SK-N-SH (cell line): ENCODE measurements around the gene BAAT. TPM values are rescaled to one million over a fixed set of nuclear protein-coding genes. Genes with fewer than 3 reads are reported as not detected.

Experiments
- CTCF ChIA-PET: fragments of 300-600, 350-600 bp; formaldehyde crosslinking; extraction: SDS; loops from one replicate; lab custom pipeline; 2021; lab: Yijun Ruan, JAX
- POLR2A ChIA-PET: fragments of 350-600 bp; sonication (Branson Sonifier 250); formaldehyde crosslinking; extraction: SDS; loops from one replicate; lab custom pipeline; 2020; ENCODE audit warnings: antibody characterized with exemption, inconsistent platforms; lab: Yijun Ruan, JAX
- DNase-seq: peaks from one replicate; pipeline ENCODE4 v3.0.0; 2012
- H2AFZ ChIP-seq: fragments of 200-600 bp; sonication (generic); 2 replicates; pipeline ENCODE4 v1.8.1; 2016; ENCODE audit warnings: antibody characterized with exemption, mild to moderate bottlenecking, low read depth
- H3F3A ChIP-seq: fragments of 200-600 bp; sonication (generic); replicated peaks from 2 replicates; pipeline ENCODE3; 2016; ENCODE audit warnings: antibody characterized with exemption, mild to moderate bottlenecking; ENCODE audit not compliant: insufficient read depth
- H3K27ac ChIP-seq, 2 experiments: fragments of 200-500 bp in 1 of 2; fragments of 200-600 bp in 1 of 2; sonication (Bioruptor generic) in 1 of 2; sonication (generic), shearing (Covaris generic) in 1 of 2; 2 replicates each; pipeline versions ENCODE4 v1.5.1 to v1.6.1; 2014 to 2016; ENCODE audit warnings: low read depth in 2 of 2, inconsistent platforms in 1 of 2, low read length in 1 of 2, mild to moderate bottlenecking in 1 of 2, mixed read lengths in 1 of 2
- H3K27me3 ChIP-seq: fragments of 200-600 bp; sonication (generic), shearing (Covaris generic); 2 replicates; pipeline ENCODE4 v1.6.1; 2016; ENCODE audit warnings: mixed run types; ENCODE audit not compliant: insufficient read depth
- H3K36me3 ChIP-seq, 2 experiments: fragments of 200-500 bp in 1 of 2; fragments of 200-600 bp in 1 of 2; sonication (Bioruptor generic) in 1 of 2; sonication (generic) in 1 of 2; replicated peaks in 1 of 2; 2 replicates each; pipeline versions ENCODE3 to v1.5.1; 2014 to 2016; ENCODE audit warnings: low read length in 1 of 2, mild to moderate bottlenecking in 1 of 2; ENCODE audit not compliant: insufficient read depth in 2 of 2, control insufficient read depth in 1 of 2
- H3K4me1 ChIP-seq, 2 experiments: fragments of 200-500 bp in 1 of 2; fragments of 200-600 bp in 1 of 2; sonication (Bioruptor generic) in 1 of 2; sonication (generic), shearing (Covaris generic) in 1 of 2; 2 replicates each; pipeline versions ENCODE4 v1.5.1 to v1.6.1; 2014 to 2016; ENCODE audit warnings: low read depth in 1 of 2, low read length in 1 of 2, mixed run types in 1 of 2; ENCODE audit not compliant: insufficient read depth in 2 of 2, control insufficient read depth in 1 of 2
- H3K4me2 ChIP-seq: fragments of 200-600 bp; sonication (generic), shearing (Covaris generic); 2 replicates; pipeline ENCODE4 v1.6.1; 2017; ENCODE audit warnings: mixed run types
- H3K4me3 ChIP-seq, 2 experiments: fragments of 200-500 bp in 1 of 2; fragments of 200-600 bp in 1 of 2; sonication (Bioruptor generic) in 1 of 2; sonication (generic), shearing (Covaris generic) in 1 of 2; 2 replicates each; pipeline versions ENCODE4 v1.5.1 to v1.8.1; 2014 to 2016; ENCODE audit warnings: low read depth in 2 of 2, inconsistent platforms in 1 of 2, low read length in 1 of 2, mild to moderate bottlenecking in 1 of 2, mixed read lengths in 1 of 2, moderate library complexity in 1 of 2
- H3K79me2 ChIP-seq: fragments of 200-600 bp; sonication (generic); 2 replicates; pipeline ENCODE4 v1.8.1; 2017; ENCODE audit warnings: mild to moderate bottlenecking; ENCODE audit not compliant: insufficient read depth
- H3K9ac ChIP-seq: fragments of 200-600 bp; sonication (generic); 2 replicates; pipeline ENCODE4 v1.6.1; 2017; ENCODE audit warnings: mixed run types
- H3K9me2 ChIP-seq: fragments of 200-600 bp; sonication (generic); 2 replicates; pipeline ENCODE4 v1.6.1; 2017; ENCODE audit warnings: mixed run types
- H3K9me3 ChIP-seq: fragments of 200-600 bp; sonication (generic); 2 replicates; pipeline ENCODE4 v1.6.1; 2017; ENCODE audit warnings: mixed run types, mild to moderate bottlenecking, moderate library complexity
- H4K20me1 ChIP-seq: fragments of 200-600 bp; sonication (generic); 2 replicates; pipeline ENCODE4 v1.6.1; 2017; ENCODE audit warnings: mild to moderate bottlenecking, mixed run types; ENCODE audit not compliant: insufficient read depth
- EP300 ChIP-seq, 2 experiments: IDR thresholded peaks; 2 replicates each; pipeline versions ENCODE4 v1.4.0 to v1.6.1; 2012; ENCODE audit warnings: borderline replicate concordance in 1 of 2, low read depth in 1 of 2, low read length in 1 of 2
- FOSL2 ChIP-seq: IDR thresholded peaks from 2 replicates; pipeline ENCODE4 v1.4.0; 2012; ENCODE audit warnings: low read depth, mild to moderate bottlenecking, moderate library complexity, borderline replicate concordance
- FOXM1 ChIP-seq: IDR thresholded peaks from 2 replicates; pipeline ENCODE4 v1.4.0; 2012; ENCODE audit warnings: low read depth, mild to moderate bottlenecking
- IRF3 ChIP-seq: fragments of 150-350 bp; IDR thresholded peaks from 2 replicates; pipeline ENCODE4 v1.6.1; 2016; ENCODE audit warnings: mild to moderate bottlenecking, low read depth, low read length
- JUND ChIP-seq: IDR thresholded peaks from 2 replicates; pipeline ENCODE4 v1.4.0; 2012
- MAX ChIP-seq: IDR thresholded peaks from 2 replicates; pipeline ENCODE4 v1.4.0; 2012; ENCODE audit warnings: low read depth
- NRF1 ChIP-seq: IDR thresholded peaks from 2 replicates; pipeline ENCODE4 v1.6.1; 2012; ENCODE audit warnings: low read depth, mild to moderate bottlenecking, low read length
- RCOR1 ChIP-seq: fragments of 150-350 bp; IDR thresholded peaks from 2 replicates; pipeline ENCODE4 v1.6.1; 2017; ENCODE audit warnings: antibody characterized with exemption, low read length
- TCF12 ChIP-seq: IDR thresholded peaks from 2 replicates; pipeline ENCODE4 v1.4.0; 2012
- TEAD4 ChIP-seq: IDR thresholded peaks from 2 replicates; pipeline ENCODE4 v1.4.0; 2012; ENCODE audit warnings: mild to moderate bottlenecking, borderline replicate concordance; ENCODE audit not compliant: insufficient read depth
- USF2 ChIP-seq: fragments of 150-350 bp; IDR thresholded peaks from 2 replicates; pipeline ENCODE4 v1.6.1; 2017; ENCODE audit warnings: antibody characterized with exemption, low read length, low read depth, borderline replicate concordance
- YY1 ChIP-seq: IDR thresholded peaks from 2 replicates; pipeline ENCODE4 v1.4.0; 2012; ENCODE audit warnings: low read depth, mild to moderate bottlenecking
- ZBTB33 ChIP-seq: IDR thresholded peaks from 2 replicates; pipeline ENCODE4 v1.4.0; 2012; ENCODE audit warnings: low read depth, borderline replicate concordance
- WGBS: methylation state at CpG from one replicate; pipeline ENCODE4 v1.1.6; 2017; ENCODE audit warnings: low lambda C conversion rate; 5-methylcytosine and 5-hydroxymethylcytosine counted together
- polyA plus RNA-seq, 3 experiments: library from polyadenylated mRNA; depleted of rRNA; stranded (reverse); fragments of >200 nt; gene quantifications; 2 replicates each; pipeline ENCODE4 v1.2.3, GENCODE V29; 2012
- TF ChIP-seq, protein P1 (sequence below): IDR thresholded peaks from 2 replicates; pipeline ENCODE4; 2012

The BAAT gene
- polyA plus RNA-seq, 1 of the 3 experiments (the other 2 are of a cell fraction), result 0.02 TPM

- no peak overlapping the region for H3K4me2 ChIP-seq
- H4K20me1 ChIP-seq, result no peaks in the 10 kb centered on the region
- H3K36me3 ChIP-seq, result no peaks in the 10 kb centered on the region
- H2AFZ ChIP-seq, result peak overlapping the region; percentile 44; the same call in 1 of the 2 replicates
- no peak overlapping the region for H3K4me3 ChIP-seq
- H3K9me3 ChIP-seq, result no peaks in the 10 kb centered on the region
- 41% methylated on average over 5 of the region's 5 CpGs for WGBS
- no peaks in the 10 kb centered on the region; the same call in 1 of the 2 replicates for H3K9me2 ChIP-seq
- 0 out of 4 replicates have a peak, but pooled peaks cover 0 to 6% of the 10 kb centered on the region in 2 experiments for H3K4me1 ChIP-seq
- TF ChIP-seq FOSL2, result peak; percentile 13; the same call in 1 of the 2 replicates
- TF ChIP-seq YY1, result no peak
- H3F3A ChIP-seq, result peaks cover 8% of the 10 kb centered on the region
- ChIA-PET POLR2A (no interaction called here), CTCF (interaction anchor here (1.2 kb wide), 1 partner anchor 32 kb away, joined by 3 read pairs; no protein-coding TSS in a partner anchor)
- peak overlapping the region in 1 of 2 experiments; percentile 22; a peak in 1 of 4 replicates for H3K27ac ChIP-seq
- H3K27me3 ChIP-seq, result no peaks in the 10 kb centered on the region
- H3K79me2 ChIP-seq, result no peaks in the 10 kb centered on the region
- DNase-seq, result no peak
- H3K9ac ChIP-seq, result no peak overlapping the region
Measured at GRCh38 chr9:101366038-101366756, 18.6 kb downstream of the BAAT start.

- no peaks in the 10 kb centered on the region for H4K20me1 ChIP-seq
- no peak for TF ChIP-seq IRF3
- no peak for TF ChIP-seq JUND
- no peak for TF ChIP-seq TEAD4
- TF ChIP-seq EP300 (IDR thresholded peaks at IDR 0.05; ENCODE audit: borderline replicate concordance in 1 of 2, low read depth in 1 of 2, low read length in 1 of 2), result no peak
- TF ChIP-seq MAX, result no peak
- TF ChIP-seq YY1, result no peak
- TF ChIP-seq ZBTB33, result no peak
- TF ChIP-seq USF2, result no peak
- no peak for TF ChIP-seq FOXM1
- TF ChIP-seq TCF12, result no peak
- TF ChIP-seq NRF1, result no peak
- TF ChIP-seq, protein P1, sequence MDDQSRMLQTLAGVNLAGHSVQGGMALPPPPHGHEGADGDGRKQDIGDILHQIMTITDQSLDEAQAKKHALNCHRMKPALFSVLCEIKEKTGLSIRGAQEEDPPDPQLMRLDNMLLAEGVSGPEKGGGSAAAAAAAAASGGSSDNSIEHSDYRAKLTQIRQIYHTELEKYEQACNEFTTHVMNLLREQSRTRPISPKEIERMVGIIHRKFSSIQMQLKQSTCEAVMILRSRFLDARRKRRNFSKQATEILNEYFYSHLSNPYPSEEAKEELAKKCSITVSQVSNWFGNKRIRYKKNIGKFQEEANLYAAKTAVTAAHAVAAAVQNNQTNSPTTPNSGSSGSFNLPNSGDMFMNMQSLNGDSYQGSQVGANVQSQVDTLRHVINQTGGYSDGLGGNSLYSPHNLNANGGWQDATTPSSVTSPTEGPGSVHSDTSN, result no peak
- TF ChIP-seq RCOR1, result no peak
- TF ChIP-seq FOSL2, result no peak
- no peak for DNase-seq
- no peaks in the 10 kb centered on the region for H3K79me2 ChIP-seq
- no peak overlapping the region for H2AFZ ChIP-seq
- no peaks in the 10 kb centered on the region for H3K9me3 ChIP-seq
- H3K36me3 ChIP-seq, result no peaks in the 10 kb centered on the region
- no peaks in the 10 kb centered on the region for H3K27me3 ChIP-seq
- no peak overlapping the region for H3K9ac ChIP-seq
- H3K4me3 ChIP-seq, result no peak overlapping the region
- CTCF ChIA-PET, result no interaction called here
- no peak overlapping the region for H3K27ac ChIP-seq
- peaks cover 8% of the 10 kb centered on the region for H3F3A ChIP-seq
- H3K4me2 ChIP-seq, result no peak overlapping the region
- H3K4me1 ChIP-seq, result 0 out of 4 replicates have a peak, but pooled peaks cover 0 to 6% of the 10 kb centered on the region in 2 experiments
- H3K9me2 ChIP-seq, result no peaks in the 10 kb centered on the region; the same call in 1 of the 2 replicates
- POLR2A ChIA-PET, result no interaction called here
Measured at GRCh38 chr9:101365181-101365580, 19.6 kb downstream of the BAAT start.
